NB4 (cell line): ENCODE measurements around the gene KIRREL1.

Source experiments
- DNase-seq: peaks from one replicate; pipeline ENCODE4 v3.0.0; 2010; ENCODE audit warnings: low read depth
- H3K4me3 ChIP-seq: one replicate; pipeline ENCODE4 v1.5.1; 2011; ENCODE audit warnings: mild to moderate bottlenecking, low read depth, low read length, moderate library complexity
- CTCF ChIP-seq: IDR thresholded peaks from one replicate; pipeline ENCODE4 v1.5.1; 2012; ENCODE audit warnings: low read depth, low read length
- MYC ChIP-seq: IDR thresholded peaks from 2 replicates; pipeline ENCODE4 v1.6.1; 2011; ENCODE audit warnings: low read depth, low read length
- POLR2A ChIP-seq: IDR thresholded peaks from 2 replicates; pipeline ENCODE4 v1.6.1; 2011; ENCODE audit warnings: mild to moderate bottlenecking; ENCODE audit not compliant: insufficient read length; ENCODE audit errors: extremely low read depth
- TF ChIP-seq, protein P1 (sequence below): IDR thresholded peaks from 2 replicates; pipeline ENCODE4 v1.6.1; 2011; ENCODE audit warnings: low read depth, low read length

KIRREL1 gene

DNA sequence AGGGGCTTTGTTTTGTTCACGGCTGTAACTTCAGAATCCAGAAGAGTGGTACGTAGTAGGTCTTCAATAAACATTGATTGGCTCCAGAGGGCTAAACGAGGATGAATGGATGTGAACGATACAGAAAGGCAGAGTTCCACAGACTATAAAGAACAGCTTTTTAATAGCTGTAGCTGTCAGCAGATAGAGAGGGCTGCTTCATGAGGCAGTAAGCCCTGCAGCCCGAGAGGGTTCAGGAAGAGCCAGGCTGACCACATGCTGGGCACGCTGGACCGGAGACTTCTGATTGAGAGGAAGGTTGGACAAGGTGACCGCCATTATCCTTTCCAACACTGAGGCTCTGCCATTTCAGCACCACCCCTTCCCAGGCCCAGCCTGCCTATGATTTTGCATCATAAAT is 45.3 kb downstream of the KIRREL1 start:
- H3K4me3 ChIP-seq, result no peak overlapping the region
- no peak for TF ChIP-seq CTCF
- TF ChIP-seq MYC, result no peak
- TF ChIP-seq, protein P1, sequence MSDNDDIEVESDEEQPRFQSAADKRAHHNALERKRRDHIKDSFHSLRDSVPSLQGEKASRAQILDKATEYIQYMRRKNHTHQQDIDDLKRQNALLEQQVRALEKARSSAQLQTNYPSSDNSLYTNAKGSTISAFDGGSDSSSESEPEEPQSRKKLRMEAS, result no peak
- no peak for TF ChIP-seq POLR2A
- no peak for DNase-seq

DNA sequence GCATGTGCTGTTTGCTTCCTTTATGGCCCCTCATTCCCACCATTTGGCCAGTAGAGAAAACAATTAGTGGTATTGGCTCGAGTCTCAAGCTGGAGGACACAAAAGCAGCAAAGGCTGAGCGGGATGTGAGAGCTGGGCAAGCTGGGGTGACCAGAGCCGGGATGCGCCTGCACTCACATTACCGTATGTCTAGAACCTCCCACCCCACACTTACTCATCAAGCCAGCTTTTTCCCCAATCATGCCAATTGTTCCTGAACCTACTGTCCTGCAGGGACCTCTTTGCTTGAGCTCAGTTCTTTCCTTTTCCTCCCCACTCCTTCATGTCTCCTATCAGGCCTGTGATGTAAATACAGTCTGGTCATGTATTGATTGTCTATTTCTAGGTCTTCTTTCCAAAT is 45.9 kb downstream of the KIRREL1 start:
- TF ChIP-seq CTCF, result no peak
- TF ChIP-seq, protein P1, result no peak
- TF ChIP-seq POLR2A, result no peak
- TF ChIP-seq MYC, result no peak
- DNase-seq, result no peak
- H3K4me3 ChIP-seq, result no peak overlapping the region

GRCh38 chr1:158040323-158040722 is 46.9 kb downstream of the KIRREL1 start:
- H3K4me3 ChIP-seq, result no peak overlapping the region
- DNase-seq, result no peak
- TF ChIP-seq, protein P1, result no peak
- TF ChIP-seq MYC (no peak), POLR2A (no peak), CTCF (no peak)

- no peak overlapping the region for H3K4me3 ChIP-seq
- DNase-seq, result no peak
- TF ChIP-seq CTCF (no peak), POLR2A (no peak)
These were observed 49.8 kb downstream of the KIRREL1 start for GRCh38 chr1:158043232-158043631.

- TF ChIP-seq POLR2A (no peak), MYC (no peak), CTCF (no peak)
- TF ChIP-seq, protein P1, result no peak
- no peak for DNase-seq
- H3K4me3 ChIP-seq, result no peak overlapping the region
These were observed 52.2 kb downstream of the KIRREL1 start for GRCh38 chr1:158045639-158046038.
